Upper lobe of left lung (tissue), 6 donors: Measurements from ENCODE around the gene KIF23. TPM values are rescaled to one million over a fixed set of nuclear protein-coding genes. Genes with fewer than 3 reads are reported as not detected.
A peak's percentile ranks its signal among the peaks of the same experiment; 100 is the strongest.

ENCODE experiments used
- ATAC-seq, 2 donors: fragments of 200-7000 bp; cut with Tn5 transposase; one replicate each; pipeline ENCODE4 v1.9.1; 2022; ENCODE audit warnings: mild to moderate bottlenecking in 2 of 2, moderate library complexity in 2 of 2; ENCODE audit not compliant: low FRiP score in 2 of 2
- DNase-seq, 2 donors: peaks; one replicate each; pipeline ENCODE4 v3.0.0-alpha.2; 2019 to 2020
- H3K27ac ChIP-seq, 4 donors: fragments of 200-600 bp; sonication (generic); one replicate each; pipeline ENCODE4 v1.5.1; 2016 to 2019
- H3K27me3 ChIP-seq, 4 donors: fragments of 200-600 bp; sonication (generic); one replicate each; pipeline ENCODE4 v1.5.1; 2017 to 2019
- H3K36me3 ChIP-seq, 4 donors: fragments of 200-600 bp; sonication (generic); one replicate each; pipeline ENCODE4 v1.5.1; 2016 to 2019
- H3K4me1 ChIP-seq, 4 donors: fragments of 200-600 bp; sonication (generic); one replicate each; pipeline ENCODE4 v1.5.1; 2018 to 2019
- H3K4me3 ChIP-seq, 4 donors: fragments of 200-600 bp; sonication (generic); one replicate each; pipeline ENCODE4 v1.5.1; 2017 to 2019; ENCODE audit warnings: mild to moderate bottlenecking in 2 of 4, moderate library complexity in 1 of 4
- H3K9me3 ChIP-seq, 4 donors: fragments of 200-600 bp; sonication (generic); one replicate each; pipeline ENCODE4 v1.5.1; 2018 to 2019
- CTCF ChIP-seq, 6 experiments: fragments of 450-650 bp in 4 of 6; fragments of 200-600 bp in 2 of 6; sonication (generic) in 2 of 6; IDR thresholded peaks; one replicate each; pipeline ENCODE4 v1.5.1; 2016 to 2019; ENCODE audit warnings: antibody characterized with exemption in 6 of 6
- EP300 ChIP-seq, 4 donors: sonication (generic); formaldehyde crosslinking; IDR thresholded peaks; one replicate each; pipeline ENCODE4 v1.5.1; 2017; ENCODE audit warnings: antibody characterized with exemption in 4 of 4, control low read depth in 2 of 4
- POLR2A ChIP-seq, 4 donors: fragments of 450-650 bp; IDR thresholded peaks; one replicate each; pipeline ENCODE4 v1.5.1; 2016 to 2017; ENCODE audit warnings: antibody characterized with exemption in 4 of 4, mild to moderate bottlenecking in 2 of 4
- POLR2AphosphoS5 ChIP-seq, 2 donors: sonication (generic); formaldehyde crosslinking; IDR thresholded peaks; one replicate each; pipeline ENCODE4 v1.5.1; 2017; ENCODE audit warnings: antibody characterized with exemption in 2 of 2
- WGBS, 2 donors: methylation state at CpG; one replicate each; pipeline ENCODE4 v1.1.5; 2017 to 2018; 5-methylcytosine and 5-hydroxymethylcytosine counted together
- total RNA-seq, 6 donors: library from RNA; depleted of rRNA in 4 of 6; stranded (reverse); fragments of >200 nt in 4 of 6; gene quantifications; one replicate each; pipeline versions ENCODE4 v1.1.0 to v1.2.1, GENCODE V29; 2016 to 2021
- donor health status: DM: no; HTN: no; CAD: no; lungs with moderate emphysema.
- donor health status: DM: no; HTN: yes; CAD: no; lungs with severe emphysema.

Gene KIF23
- total RNA-seq, 6 donors from 2014 or later = 1.0 to 6.7 (median 3.7) TPM

- H3K4me3 ChIP-seq = no peak overlapping the region
- no peaks in the 10 kb centered on the region for H3K27me3 ChIP-seq
- peaks cover 14 to 37% (median 20%) of the 10 kb centered on the region in 4 donors for H3K36me3 ChIP-seq
- H3K27ac ChIP-seq = no peak overlapping the region
- no peaks in the 10 kb centered on the region for H3K9me3 ChIP-seq
- DNase-seq (no peak), ATAC-seq (no peak)
- 83 to 84% methylated on average over 8 of the region's 8 CpGs for WGBS, 2 donors
- peaks cover 25 to 54% (median 33%) of the 10 kb centered on the region in 4 donors for H3K4me1 ChIP-seq
- TF ChIP-seq POLR2A (IDR thresholded peaks at IDR 0.05) (no peak), POLR2AphosphoS5 (IDR thresholded peaks at IDR 0.05) (no peak), EP300 (IDR thresholded peaks at IDR 0.05) (no peak), CTCF (IDR thresholded peaks at IDR 0.05) (no peak)
Measured at GRCh38 chr15:69457304-69458280, 43.4 kb downstream of the KIF23 start.

GRCh38 chr15:69459066-69459465 lies 44.9 kb downstream of the KIF23 start:
- Histone ChIP-seq H3K4me1 (peaks cover 21 to 53% (median 36%) of the 10 kb centered on the region in 4 donors), H3K9me3 (no peaks in the 10 kb centered on the region), H3K27ac (peak overlapping the region in 2 of 4 donors; percentile 15 to 40), H3K36me3 (peaks cover 14 to 37% (median 20%) of the 10 kb centered on the region in 4 donors), H3K4me3 (no peak overlapping the region), H3K27me3 (no peaks in the 10 kb centered on the region)
- DNase-seq = peak in 1 of 2 donors; percentile 52
- TF ChIP-seq EP300 (IDR thresholded peaks at IDR 0.05) (no peak), POLR2A (IDR thresholded peaks at IDR 0.05) (no peak), CTCF (IDR thresholded peaks at IDR 0.05) (no peak), POLR2AphosphoS5 (IDR thresholded peaks at IDR 0.05) (no peak)
- 46 to 61% methylated on average over 2 of the region's 2 CpGs for WGBS, 2 donors
- ATAC-seq = no peak

GRCh38 chr15:69460481-69460880 lies 46.3 kb downstream of the KIF23 start:
- Histone ChIP-seq H3K27me3 (no peaks in the 10 kb centered on the region), H3K27ac (peak overlapping the region in 1 of 4 donors; percentile 40), H3K36me3 (peaks cover 13 to 23% (median 16%) of the 10 kb centered on the region in 4 donors), H3K4me1 (peaks cover 8 to 42% (median 24%) of the 10 kb centered on the region in 4 donors), H3K9me3 (no peaks in the 10 kb centered on the region), H3K4me3 (no peak overlapping the region)
- no peak for DNase-seq
- WGBS, 2 donors = 33 to 47% methylated on average over 1 of the region's 1 CpG
- no peak for TF ChIP-seq POLR2A (IDR thresholded peaks at IDR 0.05)
- no peak for TF ChIP-seq POLR2AphosphoS5 (IDR thresholded peaks at IDR 0.05)
- ATAC-seq = no peak

- H3K4me1 ChIP-seq = peaks cover 8 to 47% (median 24%) of the 10 kb centered on the region in 4 donors
Measured at GRCh38 chr15:69462030-69462492, 47.9 kb downstream of the KIF23 start.

More at GRCh38 chr15:69462030-69462492, 47.9 kb downstream of the KIF23 start:
- ATAC-seq (peak; percentile 1 to 3), DNase-seq (peak; percentile 36 to 91)
- no peaks in the 10 kb centered on the region for H3K27me3 ChIP-seq
- peak overlapping the region; percentile 86 to 94 (median 91) for H3K27ac ChIP-seq
- 57 to 80% methylated on average over 6 to 23 of the region's 23 CpGs for WGBS, 2 donors
- H3K9me3 ChIP-seq = no peaks in the 10 kb centered on the region
- TF ChIP-seq CTCF (IDR thresholded peaks at IDR 0.05) (no peak), EP300 (IDR thresholded peaks at IDR 0.05) (no peak), POLR2AphosphoS5 (IDR thresholded peaks at IDR 0.05) (no peak)
- H3K36me3 ChIP-seq = peaks cover 0 to 7% (median 2%) of the 10 kb centered on the region in 4 donors
- H3K4me3 ChIP-seq = peak overlapping the region; percentile 44 to 63 (median 52)
